GM12878 (cell line): Measurements from ENCODE around the gene TPP2. TPM values are rescaled to one million over a fixed set of nuclear protein-coding genes. Genes with fewer than 3 reads are reported as not detected.

Source experiments
- ATAC-seq: fragments of 200-7000 bp; cut with Tn5 transposase; 3 replicates; pipeline ENCODE4 v1.9.1; 2020; ENCODE audit warnings: mild to moderate bottlenecking, moderate library complexity
- BruUV-seq: library from RNA; stranded (reverse); fragments of 400-500 nt; replicated peaks from 2 replicates; lab custom pipeline; 2021; lab: Mats Ljungman, UMichigan
- CTCF ChIA-PET: fragments of 300-600 bp; sonication (Branson Sonifier 250); formaldehyde crosslinking; extraction: SDS; loops from one replicate; lab custom pipeline; 2021; ENCODE audit warnings: inconsistent platforms; lab: Yijun Ruan, JAX
- POLR2A ChIA-PET: fragments of 350-600 bp; formaldehyde crosslinking; extraction: SDS; loops from one replicate; lab custom pipeline; 2021; ENCODE audit warnings: inconsistent platforms; lab: Charles Lee
- RAD21 ChIA-PET: fragments of 300-600 bp; sonication (Branson Sonifier 250); formaldehyde crosslinking; loops from one replicate; lab custom pipeline; 2023; ENCODE audit warnings: antibody characterized with exemption; ENCODE audit not compliant: unreplicated experiment; lab: Charles Lee
- SMC1A ChIA-PET: fragments of 300-600 bp; sonication (Branson Sonifier 250); formaldehyde crosslinking; loops from one replicate; lab custom pipeline; 2023; ENCODE audit not compliant: unreplicated experiment, uncharacterized antibody; lab: Charles Lee
- DNase-seq: peaks from one replicate; pipeline ENCODE4 v3.0.0-alpha.2; 2011; ENCODE audit warnings: low read depth, low spot score
- FAIRE-seq: peaks from 3 replicates; lab custom pipeline; 2011; peaks lifted over from hg19 to GRCh38; lab: Jason Lieb, UNC
- H2AFZ ChIP-seq: 2 replicates; pipeline ENCODE4 v1.6.0; 2011; ENCODE audit warnings: low read depth, low read length, control low read depth; ENCODE audit not compliant: control insufficient read depth
- H3K27ac ChIP-seq: 2 replicates; pipeline ENCODE4 v1.5.1; 2011; ENCODE audit warnings: control low read depth; ENCODE audit not compliant: control insufficient read depth, insufficient read depth
- H3K27me3 ChIP-seq, 2 experiments: replicated peaks in 1 of 2; 2 replicates each; pipeline versions ENCODE4 v1.6.0 to v1.6.1; 2011; ENCODE audit warnings: low read length in 1 of 2; ENCODE audit not compliant: control insufficient read depth in 2 of 2, insufficient read depth in 2 of 2
- H3K36me3 ChIP-seq, 2 experiments: 2 replicates each; pipeline ENCODE4 v1.5.1; 2011; ENCODE audit warnings: low read length in 1 of 2; ENCODE audit not compliant: control insufficient read depth in 2 of 2, insufficient read depth in 2 of 2
- H3K4me1 ChIP-seq: 2 replicates; pipeline ENCODE4 v1.6.1; 2011; ENCODE audit warnings: mild to moderate bottlenecking, low read length, moderate library complexity, mixed read lengths; ENCODE audit not compliant: control insufficient read depth, insufficient read depth
- H3K4me2 ChIP-seq: 2 replicates; pipeline ENCODE4 v1.6.0; 2011; ENCODE audit warnings: control low read depth; ENCODE audit not compliant: control insufficient read depth, insufficient read depth
- H3K4me3 ChIP-seq: fragments of 200-600 bp; sonication (generic); 2 replicates; pipeline ENCODE4 v1.5.1; 2016
- H3K79me2 ChIP-seq: 2 replicates; pipeline ENCODE4 v1.6.0; 2011; ENCODE audit warnings: low read length; ENCODE audit not compliant: control insufficient read depth, insufficient read depth
- H3K9ac ChIP-seq: 2 replicates; pipeline ENCODE4 v1.8.0; 2011; ENCODE audit warnings: low read length, control low read depth, mixed read lengths; ENCODE audit not compliant: control insufficient read depth, insufficient read depth
- H3K9me3 ChIP-seq: replicated peaks from 3 replicates; pipeline ENCODE4 v1.5.1; 2011; ENCODE audit warnings: mild to moderate bottlenecking, low read length; ENCODE audit not compliant: control insufficient read depth, insufficient read depth
- H4K20me1 ChIP-seq: 2 replicates; pipeline ENCODE4 v1.6.0; 2011; ENCODE audit not compliant: control insufficient read depth, insufficient read depth
- ETV6 ChIP-seq, 2 experiments: fragments of 450-650 bp in 1 of 2; IDR thresholded peaks in 1 of 2; conservative IDR thresholded peaks in 1 of 2; 2 replicates each; pipeline ENCODE4 v1.6.1; 2014; ENCODE audit warnings: antibody characterized with exemption in 1 of 2, borderline replicate concordance in 1 of 2, low read depth in 1 of 2, mild to moderate bottlenecking in 1 of 2, moderate library complexity in 1 of 2
- FOS ChIP-seq: IDR thresholded peaks from 3 replicates; pipeline ENCODE4 v1.6.1; 2011; ENCODE audit warnings: borderline replicate concordance; ENCODE audit not compliant: insufficient read length; ENCODE audit errors: extremely low read depth
- FOXM1 ChIP-seq: IDR thresholded peaks from 2 replicates; pipeline ENCODE4 v1.6.1; 2012; ENCODE audit warnings: low read depth, mild to moderate bottlenecking, inconsistent platforms, low read length, moderate library complexity
- JUNB ChIP-seq: IDR thresholded peaks from 2 replicates; pipeline ENCODE4 v1.6.1; 2016; ENCODE audit warnings: antibody characterized with exemption, mild to moderate bottlenecking
- JUND ChIP-seq: IDR thresholded peaks from 2 replicates; pipeline ENCODE4 v1.6.1; 2012; ENCODE audit warnings: low read depth, mild to moderate bottlenecking, low read length, improper control_type of control experiment, moderate library complexity
- NFYB ChIP-seq: IDR thresholded peaks from 2 replicates; pipeline ENCODE4 v1.6.1; 2011; ENCODE audit warnings: low read depth, mild to moderate bottlenecking, low read length, improper control_type of control experiment, moderate library complexity; ENCODE audit not compliant: insufficient read depth
- PAX8 ChIP-seq: fragments of 450-650 bp; IDR thresholded peaks from 2 replicates; pipeline ENCODE4 v1.6.1; 2017; ENCODE audit warnings: mild to moderate bottlenecking, moderate library complexity
- SMAD5 ChIP-seq: IDR thresholded peaks from 2 replicates; pipeline ENCODE4 v1.6.1; 2016; ENCODE audit warnings: antibody characterized with exemption, low read depth
- SREBF1 ChIP-seq: IDR thresholded peaks from 2 replicates; pipeline ENCODE4 v1.6.1; 2012; ENCODE audit warnings: mild to moderate bottlenecking, low read length
- STAT1 ChIP-seq: fragments of 450-650 bp; conservative IDR thresholded peaks from 2 replicates; pipeline ENCODE4 v1.6.1; 2014; ENCODE audit warnings: antibody characterized with exemption, mild to moderate bottlenecking
- SUZ12 ChIP-seq: fragments of 200-600 bp; sonication (generic); IDR thresholded peaks from one replicate; pipeline ENCODE4 v1.6.1; 2018; ENCODE audit warnings: antibody characterized with exemption, mild to moderate bottlenecking; ENCODE audit not compliant: unreplicated experiment
- TCF3 ChIP-seq: IDR thresholded peaks from 2 replicates; pipeline ENCODE4 v1.6.1; 2012; ENCODE audit warnings: low read depth, mild to moderate bottlenecking, low read length, borderline replicate concordance; ENCODE audit not compliant: insufficient read depth
- ZBED1 ChIP-seq: IDR thresholded peaks from 2 replicates; pipeline ENCODE4 v1.6.1; 2016; ENCODE audit warnings: borderline replicate concordance
- ZBTB4 ChIP-seq: fragments of 450-650 bp; formaldehyde crosslinking; IDR thresholded peaks from 2 replicates; pipeline ENCODE4 v1.4.0; 2022; ENCODE audit warnings: mild to moderate bottlenecking, moderate library complexity
- ZNF384 ChIP-seq: IDR thresholded peaks from 2 replicates; pipeline ENCODE4 v1.6.1; 2012; ENCODE audit warnings: low read depth, mild to moderate bottlenecking, low read length, improper control_type of control experiment, borderline replicate concordance
- ZNF592 ChIP-seq: fragments of 450-650 bp; IDR thresholded peaks from 2 replicates; pipeline ENCODE4 v1.6.1; 2017; ENCODE audit warnings: mild to moderate bottlenecking, moderate library complexity
- WGBS: methylation state at CpG from one replicate; pipeline ENCODE4 v1.1.6; 2016; ENCODE audit warnings: low lambda C conversion rate; ENCODE audit not compliant: insufficient replicate concordance, insufficient coverage; ENCODE audit errors: missing lambda C conversion rate; 5-methylcytosine and 5-hydroxymethylcytosine counted together
- in situ Hi-C: fragments of 300-500 bp; cut with MboI; formaldehyde crosslinking; loops from 9 replicates; pipeline ENCODE4 v1.14.3; 2018; ENCODE audit warnings: mixed read lengths
- intact Hi-C: fragments of 100-400 bp; cut with micrococcal nuclease; formaldehyde crosslinking; loops from one replicate; pipeline ENCODE4 v1.14.2; 2022; ENCODE audit not compliant: unreplicated experiment
- polyA plus RNA-seq, 11 experiments: library from polyadenylated mRNA; depleted of rRNA in 4 of 11; unstranded in 6 of 11; stranded (reverse) in 5 of 11; fragments of >200 nt; fragmentation: Nextera tagmentation in 4 of 11; fragmentation: Illumina TruSeq in 1 of 11; extraction: Ambion mirVana in 4 of 11; extraction: Trizol in 1 of 11; gene quantifications; 1 replicate in 1 of 11; 2 replicates in 10 of 11; pipeline versions ENCODE4 v1.2.1 to v1.2.3, GENCODE V29; 2011 to 2016; ENCODE audit warnings: inconsistent platforms in 2 of 11, missing spikeins in 2 of 11, low read depth in 1 of 11
- total RNA-seq, 4 experiments: library from RNA; depleted of rRNA in 3 of 4; stranded (reverse); fragments of >200 nt in 3 of 4; fragmentation: Illumina TruSeq in 1 of 4; extraction: Trizol in 1 of 4; gene quantifications; 2 replicates each; pipeline versions ENCODE4 v1.2.1 to v1.2.3, GENCODE V29; 2013 to 2021

The TPP2 gene
- total and polyA plus RNA-seq, 10 of the 15 experiments (the other 5 are each of a cell fraction or from before 2014, with no cell fraction given): 18.4 to 82.3 (median 55.4) TPM

DNA sequence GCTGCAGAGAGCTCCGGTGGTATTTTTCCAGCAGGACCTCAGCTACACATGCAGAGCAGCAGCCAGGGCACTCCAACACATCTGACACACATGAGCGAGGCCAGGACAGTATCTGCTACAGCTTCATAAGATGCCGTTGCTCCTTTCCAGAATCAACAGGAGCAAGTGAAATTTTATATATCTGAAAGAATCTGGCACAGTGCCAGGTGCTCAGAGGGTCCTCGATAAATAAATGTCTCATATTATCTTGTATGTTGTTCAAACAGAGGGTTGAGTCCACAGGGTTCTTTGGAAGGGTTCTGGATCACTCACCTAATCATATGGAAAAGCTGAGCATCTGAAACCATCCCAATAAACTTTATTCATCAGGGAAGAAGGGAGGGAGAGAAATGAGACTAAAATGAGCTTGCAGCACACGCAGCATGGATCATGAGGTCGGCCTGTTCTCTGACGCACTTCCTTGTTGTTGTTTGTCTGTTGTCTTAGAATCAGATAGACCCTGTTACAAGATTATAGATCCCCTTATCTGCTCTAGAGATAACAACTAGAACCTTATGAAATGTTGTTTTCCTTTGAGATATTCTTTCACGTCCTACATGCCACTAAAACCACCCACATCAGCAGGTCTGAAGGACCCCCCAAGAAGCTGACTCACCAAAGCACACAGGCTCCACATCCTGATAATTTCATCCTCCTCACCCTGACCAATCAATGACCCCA is 101.3 kb downstream of the TPP2 start:
- FAIRE-seq: no peak
- Histone ChIP-seq H3K27ac (no peak overlapping the region), H3K79me2 (no peaks in the 10 kb centered on the region), H3K9ac (no peak overlapping the region), H2AFZ (no peak overlapping the region), H3K4me3 (no peak overlapping the region), H3K4me1 (no peaks in the 10 kb centered on the region), H3K9me3 (no peaks in the 10 kb centered on the region), H3K36me3 (no peaks in the 10 kb centered on the region), H4K20me1 (no peaks in the 10 kb centered on the region), H3K4me2 (no peak overlapping the region), H3K27me3 (peaks cover 0 to 4% of the 10 kb centered on the region in 2 experiments; a peak in 2 of 4 replicates)
- no peak for ATAC-seq
- no peak for DNase-seq
- 30% methylated on average over 8 of the region's 8 CpGs for WGBS
- RAD21 ChIA-PET: no interaction called here
- SMC1A ChIA-PET: no interaction called here
- intact Hi-C loops: no loop called here
- in situ Hi-C loops: no loop called here
- no TSS peak for BruUV-seq
- POLR2A ChIA-PET: no interaction called here
- CTCF ChIA-PET: no interaction called here
- TF ChIP-seq ZNF384 (no peak), SREBF1 (no peak), PAX8 (no peak), NFYB (no peak), ZBED1 (no peak), SMAD5 (no peak), ZBTB4 (no peak), ETV6 (conservative IDR thresholded peaks at IDR 0.05 in 1 of 2, IDR thresholded peaks at IDR 0.05 in 1 of 2; ENCODE audit: borderline replicate concordance in 1 of 2, low read depth in 1 of 2) (no peak), JUND (no peak), FOS (no peak), STAT1 (no peak), FOXM1 (no peak), ZNF592 (no peak), SUZ12 (no peak), TCF3 (no peak), JUNB (no peak)
